DOHH2 (cell line): Measurements from ENCODE around the gene LILRA5.
"Not testable (repeated sequence)": the region's sequence is repeated elsewhere in the genome, so short reads cannot be mapped to it uniquely, and the experiment has no call there.

Experiments
- H3F3A ChIP-seq: fragments of 200-600 bp; sonication (generic), shearing (Covaris generic); 2 replicates; pipeline ENCODE4 v1.6.0; 2016; ENCODE audit warnings: antibody characterized with exemption, mild to moderate bottlenecking; ENCODE audit not compliant: control insufficient read depth, insufficient read depth
- H3K27ac ChIP-seq: fragments of 200-600 bp; sonication (generic); 2 replicates; pipeline ENCODE4 v1.5.1; 2014; ENCODE audit warnings: low read depth, mild to moderate bottlenecking, low read length, moderate library complexity
- H3K27me3 ChIP-seq: fragments of 200-600 bp; sonication (generic); 2 replicates; pipeline ENCODE4 v1.6.1; 2014; ENCODE audit warnings: mild to moderate bottlenecking, low read length, mixed read lengths; ENCODE audit not compliant: control insufficient read depth
- H3K36me3 ChIP-seq: fragments of 200-600 bp; sonication (generic); 2 replicates; pipeline ENCODE4 v1.6.1; 2014; ENCODE audit warnings: mild to moderate bottlenecking, low read length, moderate library complexity, mixed read lengths; ENCODE audit not compliant: control insufficient read depth
- H3K4me1 ChIP-seq: fragments of 200-600 bp; sonication (generic); 2 replicates; pipeline ENCODE4 v1.6.1; 2014; ENCODE audit warnings: mild to moderate bottlenecking, low read length, mixed read lengths; ENCODE audit not compliant: control insufficient read depth
- H3K4me2 ChIP-seq: fragments of 200-600 bp; sonication (generic); 2 replicates; pipeline ENCODE4 v1.6.0; 2014; ENCODE audit warnings: mild to moderate bottlenecking, low read length, moderate library complexity
- H3K4me3 ChIP-seq: fragments of 200-600 bp; sonication (generic); 2 replicates; pipeline ENCODE4 v1.5.1; 2014; ENCODE audit warnings: mild to moderate bottlenecking, low read length, mixed read lengths
- H3K79me2 ChIP-seq: fragments of 200-600 bp; sonication (generic); 2 replicates; pipeline ENCODE4 v1.6.1; 2014; ENCODE audit warnings: mild to moderate bottlenecking, low read length, mixed read lengths; ENCODE audit not compliant: control insufficient read depth
- H3K9me2 ChIP-seq: fragments of 200-600 bp; sonication (generic); replicated peaks from 2 replicates; pipeline ENCODE4 v1.6.1; 2014; ENCODE audit warnings: mild to moderate bottlenecking, low read length, mixed read lengths; ENCODE audit not compliant: control insufficient read depth
- H3K9me3 ChIP-seq: fragments of 200-600 bp; sonication (generic); 2 replicates; pipeline ENCODE4 v1.6.1; 2014; ENCODE audit warnings: antibody characterized with exemption, low read length, mixed read lengths; ENCODE audit not compliant: control insufficient read depth, insufficient read depth
- H4K20me1 ChIP-seq: fragments of 200-600 bp; sonication (generic); 2 replicates; pipeline ENCODE4 v1.6.0; 2014; ENCODE audit warnings: low read depth, mild to moderate bottlenecking, antibody characterized with exemption, low read length, moderate library complexity; ENCODE audit not compliant: control insufficient read depth, insufficient read depth
- EZH2phosphoT487 ChIP-seq: fragments of 200-600 bp; sonication (generic); IDR thresholded peaks from 2 replicates; pipeline ENCODE4 v1.6.1; 2017; ENCODE audit warnings: borderline replicate concordance, mild to moderate bottlenecking, antibody characterized with exemption, low read length, moderate library complexity, mixed read lengths
- TF ChIP-seq, protein P1 (sequence below): fragments of 200-600 bp; sonication (generic); IDR thresholded peaks from one replicate; pipeline ENCODE4 v1.5.1; 2014; ENCODE audit warnings: antibody characterized with exemption, mild to moderate bottlenecking, low read depth, low read length; ENCODE audit not compliant: poor library complexity, severe bottlenecking

LILRA5 gene

GRCh38 chr19:54324071-54324470 lies 11.1 kb upstream of the LILRA5 start:
- peaks cover 11% of the 10 kb centered on the region for H3K4me1 ChIP-seq
- peaks cover 25% of the 10 kb centered on the region for H3K27me3 ChIP-seq
- H3K79me2 ChIP-seq: no peaks in the 10 kb centered on the region
- no peak overlapping the region for H3K4me3 ChIP-seq
- TF ChIP-seq EZH2phosphoT487: no peak
- TF ChIP-seq, protein P1, sequence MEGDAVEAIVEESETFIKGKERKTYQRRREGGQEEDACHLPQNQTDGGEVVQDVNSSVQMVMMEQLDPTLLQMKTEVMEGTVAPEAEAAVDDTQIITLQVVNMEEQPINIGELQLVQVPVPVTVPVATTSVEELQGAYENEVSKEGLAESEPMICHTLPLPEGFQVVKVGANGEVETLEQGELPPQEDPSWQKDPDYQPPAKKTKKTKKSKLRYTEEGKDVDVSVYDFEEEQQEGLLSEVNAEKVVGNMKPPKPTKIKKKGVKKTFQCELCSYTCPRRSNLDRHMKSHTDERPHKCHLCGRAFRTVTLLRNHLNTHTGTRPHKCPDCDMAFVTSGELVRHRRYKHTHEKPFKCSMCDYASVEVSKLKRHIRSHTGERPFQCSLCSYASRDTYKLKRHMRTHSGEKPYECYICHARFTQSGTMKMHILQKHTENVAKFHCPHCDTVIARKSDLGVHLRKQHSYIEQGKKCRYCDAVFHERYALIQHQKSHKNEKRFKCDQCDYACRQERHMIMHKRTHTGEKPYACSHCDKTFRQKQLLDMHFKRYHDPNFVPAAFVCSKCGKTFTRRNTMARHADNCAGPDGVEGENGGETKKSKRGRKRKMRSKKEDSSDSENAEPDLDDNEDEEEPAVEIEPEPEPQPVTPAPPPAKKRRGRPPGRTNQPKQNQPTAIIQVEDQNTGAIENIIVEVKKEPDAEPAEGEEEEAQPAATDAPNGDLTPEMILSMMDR: no peak
- H3K36me3 ChIP-seq: no peaks in the 10 kb centered on the region
- no peaks in the 10 kb centered on the region for H3K9me3 ChIP-seq
- H3K4me2 ChIP-seq: no peak overlapping the region
- H3K9me2 ChIP-seq: no peaks in the 10 kb centered on the region
- H3K27ac ChIP-seq: no peak overlapping the region
- no peaks in the 10 kb centered on the region for H3F3A ChIP-seq
- H4K20me1 ChIP-seq: no peaks in the 10 kb centered on the region

GRCh38 chr19:54322934-54323333 lies 10.0 kb upstream of the LILRA5 start:
- H3K27ac ChIP-seq, H3K4me3 ChIP-seq, H3K4me2 ChIP-seq, H3K9me2 ChIP-seq, H3K36me3 ChIP-seq, H3F3A ChIP-seq, H3K79me2 ChIP-seq, H3K9me3 ChIP-seq, H4K20me1 ChIP-seq: not testable (repeated sequence)
- H3K4me1 ChIP-seq: peaks cover 13% of the 10 kb centered on the region
- peaks cover 23% of the 10 kb centered on the region for H3K27me3 ChIP-seq

DNA sequence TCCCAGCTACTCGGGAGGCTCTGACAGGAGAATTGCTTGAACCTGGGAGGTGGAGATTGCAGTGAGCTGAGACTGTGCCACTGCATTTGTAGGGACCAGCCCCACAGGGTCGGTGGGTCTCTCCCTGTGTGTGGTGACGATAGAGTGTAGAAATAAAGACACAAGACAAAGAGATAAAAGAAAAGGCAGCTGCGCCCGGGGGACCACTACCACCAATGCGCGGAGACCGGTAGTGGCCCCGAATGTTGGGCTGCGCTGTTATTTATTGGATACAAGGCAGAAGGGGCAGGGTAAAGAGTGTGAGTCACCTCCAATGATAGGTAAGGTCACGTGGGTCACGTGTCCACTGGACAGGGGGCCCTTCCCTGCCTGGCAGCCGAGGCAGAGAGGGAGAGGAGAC lies 9.3 kb upstream of the LILRA5 start:
- peaks cover 10% of the 10 kb centered on the region for H3K4me1 ChIP-seq
- H3K27ac ChIP-seq, H3K9me3 ChIP-seq, H3K9me2 ChIP-seq, H3K4me3 ChIP-seq, H3K4me2 ChIP-seq, H3K36me3 ChIP-seq, H4K20me1 ChIP-seq, H3F3A ChIP-seq, H3K79me2 ChIP-seq: not testable (repeated sequence)
- peaks cover 23% of the 10 kb centered on the region for H3K27me3 ChIP-seq

DNA sequence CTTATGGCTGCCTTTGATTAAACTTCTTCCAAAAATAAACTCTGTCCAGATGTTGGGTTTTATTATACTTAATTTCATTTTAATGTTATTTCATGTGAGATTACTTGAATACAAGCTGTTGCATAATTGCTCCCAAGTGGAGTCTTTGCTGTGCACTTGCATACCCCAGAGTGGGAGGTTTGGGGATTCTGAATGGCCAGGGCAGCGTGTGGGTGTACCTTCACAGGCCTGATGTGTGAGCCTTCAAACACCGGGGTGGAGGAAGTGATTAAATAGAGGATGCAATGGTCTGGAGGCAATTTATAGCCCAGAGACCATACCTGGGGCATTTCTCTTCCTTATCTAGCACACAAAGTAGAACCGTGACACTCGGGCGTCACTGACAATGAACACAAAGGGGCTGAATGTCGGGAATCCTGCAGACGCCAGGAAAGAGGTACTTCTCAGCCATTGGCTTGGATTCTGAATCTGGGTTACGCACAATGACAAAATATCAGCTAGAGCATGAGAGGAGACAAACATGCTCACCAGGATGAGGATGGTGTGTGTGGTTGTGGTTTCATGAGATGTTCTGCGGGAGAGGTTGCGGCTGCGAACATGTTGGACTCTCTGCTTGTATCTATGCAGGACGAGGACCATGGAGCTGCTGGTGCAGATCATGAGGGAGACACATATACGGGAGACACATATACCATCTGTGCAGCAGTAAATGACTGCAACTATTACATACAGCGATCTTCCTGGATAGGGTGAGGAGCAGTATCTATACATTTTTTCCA lies 7.1 kb upstream of the LILRA5 start:
- H3F3A ChIP-seq: no peaks in the 10 kb centered on the region
- no peaks in the 10 kb centered on the region for H4K20me1 ChIP-seq
- TF ChIP-seq, protein P1: no peak
- no peak for TF ChIP-seq EZH2phosphoT487
- H3K27me3 ChIP-seq: peaks cover 29% of the 10 kb centered on the region
- no peak overlapping the region for H3K4me3 ChIP-seq
- no peak overlapping the region for H3K4me2 ChIP-seq
- no peaks in the 10 kb centered on the region for H3K36me3 ChIP-seq
- H3K9me3 ChIP-seq: no peaks in the 10 kb centered on the region
- no peak overlapping the region for H3K27ac ChIP-seq
- H3K4me1 ChIP-seq: peaks cover 7% of the 10 kb centered on the region
- H3K9me2 ChIP-seq: no peaks in the 10 kb centered on the region
- no peaks in the 10 kb centered on the region for H3K79me2 ChIP-seq
